GM10847 (cell line): ENCODE results near the gene TTC28.

Experiments
- POLR2A ChIP-seq: IDR thresholded peaks from 2 replicates; pipeline ENCODE4 v1.6.1; 2011; ENCODE audit not compliant: insufficient read length; ENCODE audit errors: extremely low read depth

Gene TTC28

GRCh38 chr22:27978317-27978716 is 701.3 kb downstream of the TTC28 start:
- no peak for TF ChIP-seq POLR2A

- no peak for TF ChIP-seq POLR2A
Observed at GRCh38 chr22:27976586-27976985, 703.1 kb downstream of the TTC28 start.

GRCh38 chr22:27975381-27976013 is 704.1 kb downstream of the TTC28 start:
- no peak for TF ChIP-seq POLR2A

- no peak for TF ChIP-seq POLR2A
Observed at GRCh38 chr22:27973846-27974245, 705.8 kb downstream of the TTC28 start.

GRCh38 chr22:27972732-27973698 is 706.6 kb downstream of the TTC28 start:
- TF ChIP-seq POLR2A, result no peak

- no peak for TF ChIP-seq POLR2A
Observed at GRCh38 chr22:27971926-27972325, 707.7 kb downstream of the TTC28 start.

GRCh38 chr22:27970596-27971220 is 708.9 kb downstream of the TTC28 start:
- TF ChIP-seq POLR2A, result no peak

GRCh38 chr22:27966168-27967064 is 713.2 kb downstream of the TTC28 start:
- TF ChIP-seq POLR2A, result no peak

GRCh38 chr22:27962268-27963044 is 717.2 kb downstream of the TTC28 start:
- TF ChIP-seq POLR2A, result no peak

- TF ChIP-seq POLR2A, result no peak
Observed at GRCh38 chr22:27961680-27962079, 718.0 kb downstream of the TTC28 start.

- TF ChIP-seq POLR2A, result no peak
Observed at GRCh38 chr22:27961182-27961581, 718.5 kb downstream of the TTC28 start.

- TF ChIP-seq POLR2A, result no peak
Observed at GRCh38 chr22:27959335-27960090, 720.1 kb downstream of the TTC28 start.

GRCh38 chr22:27952779-27953178 is 726.9 kb downstream of the TTC28 start:
- no peak for TF ChIP-seq POLR2A

GRCh38 chr22:27952091-27952490 is 727.5 kb downstream of the TTC28 start:
- TF ChIP-seq POLR2A, result no peak

- no peak for TF ChIP-seq POLR2A
Observed at GRCh38 chr22:27949421-27949820, 730.2 kb downstream of the TTC28 start.
